ENCODE measurements around the gene DLL3.

The DLL3 gene

GRCh38 chr19:39481676-39482075 lies 17.1 kb upstream of the DLL3 start:
- no peak for DNase-seq (ENCODE audit: low spot score)

GRCh38 chr19:39483141-39483540 lies 15.6 kb upstream of the DLL3 start:
- DNase-seq (ENCODE audit: low spot score), result no peak

- DNase-seq (ENCODE audit: low spot score), result no peak
These were observed 9.0 kb upstream of the DLL3 start for GRCh38 chr19:39489756-39490155.

- DNase-seq (ENCODE audit: low spot score), result no peak
These were observed 6.5 kb upstream of the DLL3 start for GRCh38 chr19:39492225-39492624.

- DNase-seq (ENCODE audit: low spot score), result no peak
These were observed 6.0 kb upstream of the DLL3 start for GRCh38 chr19:39492788-39493187.

DNA sequence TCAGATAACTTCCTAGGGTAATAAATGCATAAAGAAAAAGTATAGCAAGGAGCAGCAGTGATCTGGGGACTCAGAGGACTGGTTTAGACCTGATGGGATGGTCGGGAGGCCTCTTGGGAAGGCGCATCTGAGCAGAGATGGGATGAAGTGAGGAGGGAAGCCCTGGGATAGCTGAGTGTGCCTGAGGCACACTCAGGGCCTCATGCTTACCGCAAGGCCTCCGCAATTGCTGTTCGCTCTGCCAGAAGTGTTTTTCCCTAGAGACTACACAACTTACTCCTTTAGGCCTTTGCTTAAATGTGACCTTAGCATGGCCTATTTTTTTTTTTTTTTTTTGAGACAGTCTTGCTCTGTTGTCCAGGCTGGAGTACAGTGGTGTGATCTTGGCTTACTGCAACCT lies 4.1 kb upstream of the DLL3 start:
- no peak for DNase-seq (ENCODE audit: low spot score)

GRCh38 chr19:39496063-39496462 lies 2.7 kb upstream of the DLL3 start:
- no peak for DNase-seq (ENCODE audit: low spot score)

GRCh38 chr19:39497701-39497995 lies 1.1 kb upstream of the DLL3 start:
- no peak for DNase-seq (ENCODE audit: low spot score)

GRCh38 chr19:39497996-39498797 lies 550 bp upstream of the DLL3 start:
- no peak for DNase-seq (ENCODE audit: low spot score)

DNA sequence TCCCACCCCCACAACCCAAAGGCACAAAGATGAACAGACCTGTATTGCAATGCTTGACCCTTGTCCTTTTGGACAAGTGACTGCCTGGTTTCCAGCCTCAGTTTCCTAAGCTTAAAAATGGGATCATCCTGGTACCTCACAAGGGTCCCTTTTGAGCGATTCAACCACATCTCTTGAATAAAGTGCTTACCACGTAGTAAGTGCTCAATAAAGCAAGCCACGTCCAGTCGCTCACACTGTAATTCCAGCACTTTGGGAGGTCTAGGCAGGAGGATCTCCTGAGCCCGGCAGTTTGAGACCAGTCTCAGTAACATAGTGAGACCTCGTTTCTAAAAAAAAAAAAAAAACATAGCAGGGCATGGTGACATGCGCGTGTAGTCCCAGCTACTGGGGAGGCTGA lies 1.2 kb downstream of the DLL3 start:
- no peak for DNase-seq (ENCODE audit: low spot score)

DNA sequence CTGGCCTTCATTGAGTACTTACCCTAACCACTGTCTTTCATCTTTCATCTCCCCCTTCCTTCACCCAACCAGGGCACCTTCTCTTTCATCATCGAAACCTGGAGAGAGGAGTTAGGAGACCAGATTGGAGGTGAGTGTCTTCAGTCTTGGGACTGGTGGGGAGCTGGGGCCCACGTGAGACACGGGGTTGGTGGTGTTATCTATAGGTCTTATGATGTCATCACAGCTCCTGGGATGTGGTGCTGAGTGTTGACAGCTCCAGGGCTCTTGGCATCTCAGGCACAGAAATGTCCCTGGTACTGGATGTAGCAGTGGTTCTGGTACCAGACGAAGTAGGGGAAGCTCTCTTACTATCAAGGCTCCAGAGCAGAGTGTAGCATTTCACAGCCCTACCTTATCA lies 1.8 kb downstream of the DLL3 start:
- DNase-seq (ENCODE audit: low spot score), result no peak

DNA sequence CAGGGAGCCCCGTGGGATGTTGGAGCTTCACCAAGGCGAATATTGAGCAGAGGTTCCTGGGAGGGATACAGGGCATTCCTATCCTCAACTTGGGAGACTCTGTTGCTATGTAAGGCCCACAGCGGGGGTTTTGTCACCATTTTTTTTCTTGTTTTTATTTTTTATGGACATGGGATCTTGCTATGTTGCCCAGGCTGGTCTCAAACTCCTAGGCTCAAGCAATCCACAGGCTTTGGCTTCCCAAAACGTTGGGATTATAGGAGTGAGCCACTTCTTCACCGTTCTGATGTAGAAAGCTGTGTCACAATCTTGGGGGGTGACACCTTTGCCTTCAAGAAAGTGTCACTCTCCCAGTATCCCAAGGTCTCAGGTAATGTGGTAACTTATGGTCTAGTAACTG lies 2.6 kb downstream of the DLL3 start:
- no peak for DNase-seq (ENCODE audit: low spot score)

DNA sequence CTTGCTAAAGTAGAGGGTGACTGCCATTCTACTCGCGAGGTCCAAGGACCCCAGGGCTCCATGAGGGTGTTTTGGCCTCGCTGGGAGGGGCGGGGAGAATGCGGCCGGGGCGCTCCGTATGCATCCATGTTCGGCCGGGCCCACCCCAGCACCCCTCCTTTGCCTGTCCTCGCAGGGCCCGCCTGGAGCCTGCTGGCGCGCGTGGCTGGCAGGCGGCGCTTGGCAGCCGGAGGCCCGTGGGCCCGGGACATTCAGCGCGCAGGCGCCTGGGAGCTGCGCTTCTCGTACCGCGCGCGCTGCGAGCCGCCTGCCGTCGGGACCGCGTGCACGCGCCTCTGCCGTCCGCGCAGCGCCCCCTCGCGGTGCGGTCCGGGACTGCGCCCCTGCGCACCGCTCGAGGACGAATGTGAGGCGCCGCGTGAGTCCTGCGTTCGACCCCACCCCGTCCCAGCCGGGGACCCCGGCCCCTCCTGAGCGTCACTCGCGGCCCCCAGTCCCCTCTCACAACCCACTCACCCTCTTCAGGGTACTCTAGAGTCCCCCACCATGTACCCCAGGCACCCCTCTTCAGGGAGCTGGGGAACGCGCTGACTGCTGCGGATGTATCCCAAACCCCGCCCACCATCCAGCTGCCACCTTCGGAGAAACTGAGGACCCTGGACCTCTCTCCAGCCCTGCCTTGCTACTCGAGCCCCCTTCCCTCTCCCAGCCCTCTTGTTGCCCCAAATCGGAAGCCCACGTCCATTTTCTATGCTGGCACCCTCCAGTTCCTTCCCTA lies 4.1 kb downstream of the DLL3 start:
- DNase-seq (ENCODE audit: low spot score), result peak; percentile 65

DNA sequence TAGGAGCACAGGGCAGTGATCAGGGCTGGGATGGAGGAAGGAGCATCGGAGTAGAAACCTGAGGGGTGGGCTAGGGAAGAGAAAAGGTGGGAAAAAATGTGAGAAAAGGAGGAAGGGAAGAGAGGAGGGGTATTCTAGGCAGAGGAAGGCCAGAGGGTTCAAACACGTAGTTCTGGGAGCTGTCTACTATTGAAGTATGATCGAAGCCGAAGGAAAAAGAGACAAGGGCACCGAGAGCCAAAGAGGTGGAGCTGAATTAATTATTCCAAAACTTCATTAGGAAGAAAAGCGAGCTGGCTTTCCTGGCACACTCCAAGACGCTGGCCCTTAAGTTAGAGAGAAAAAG lies 7.8 kb downstream of the DLL3 start:
- DNase-seq (ENCODE audit: low spot score), result no peak

DNA sequence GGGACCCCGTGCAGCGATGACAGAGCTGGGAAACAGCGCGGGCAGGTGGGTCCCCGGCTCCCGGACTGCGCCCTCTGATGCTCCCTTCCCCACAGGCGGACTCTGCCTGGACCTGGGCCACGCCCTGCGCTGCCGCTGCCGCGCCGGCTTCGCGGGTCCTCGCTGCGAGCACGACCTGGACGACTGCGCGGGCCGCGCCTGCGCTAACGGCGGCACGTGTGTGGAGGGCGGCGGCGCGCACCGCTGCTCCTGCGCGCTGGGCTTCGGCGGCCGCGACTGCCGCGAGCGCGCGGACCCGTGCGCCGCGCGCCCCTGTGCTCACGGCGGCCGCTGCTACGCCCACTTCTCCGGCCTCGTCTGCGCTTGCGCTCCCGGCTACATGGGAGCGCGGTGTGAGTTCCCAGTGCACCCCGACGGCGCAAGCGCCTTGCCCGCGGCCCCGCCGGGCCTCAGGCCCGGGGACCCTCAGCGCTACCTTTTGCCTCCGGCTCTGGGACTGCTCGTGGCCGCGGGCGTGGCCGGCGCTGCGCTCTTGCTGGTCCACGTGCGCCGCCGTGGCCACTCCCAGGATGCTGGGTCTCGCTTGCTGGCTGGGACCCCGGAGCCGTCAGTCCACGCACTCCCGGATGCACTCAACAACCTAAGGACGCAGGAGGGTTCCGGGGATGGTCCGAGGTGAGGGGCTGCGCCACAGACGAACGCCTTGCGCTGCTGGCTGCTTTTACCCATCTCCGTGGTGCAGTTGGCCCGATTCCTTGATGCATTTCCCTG lies 8.4 kb downstream of the DLL3 start:
- DNase-seq (ENCODE audit: low spot score), result peak; percentile 42

DNA sequence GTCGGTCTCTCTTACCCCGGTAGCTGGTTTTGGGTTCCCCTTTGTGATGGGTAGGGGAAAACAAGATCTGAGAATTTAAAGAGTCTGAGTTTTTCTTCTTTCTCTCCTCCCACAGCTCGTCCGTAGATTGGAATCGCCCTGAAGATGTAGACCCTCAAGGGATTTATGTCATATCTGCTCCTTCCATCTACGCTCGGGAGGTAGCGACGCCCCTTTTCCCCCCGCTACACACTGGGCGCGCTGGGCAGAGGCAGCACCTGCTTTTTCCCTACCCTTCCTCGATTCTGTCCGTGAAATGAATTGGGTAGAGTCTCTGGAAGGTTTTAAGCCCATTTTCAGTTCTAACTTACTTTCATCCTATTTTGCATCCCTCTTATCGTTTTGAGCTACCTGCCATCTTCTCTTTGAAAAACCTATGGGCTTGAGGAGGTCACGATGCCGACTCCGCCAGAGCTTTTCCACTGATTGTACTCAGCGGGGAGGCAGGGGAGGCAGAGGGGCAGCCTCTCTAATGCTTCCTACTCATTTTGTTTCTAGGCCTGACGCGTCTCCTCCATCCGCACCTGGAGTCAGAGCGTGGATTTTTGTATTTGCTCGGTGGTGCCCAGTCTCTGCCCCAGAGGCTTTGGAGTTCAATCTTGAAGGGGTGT lies 9.1 kb downstream of the DLL3 start:
- DNase-seq (ENCODE audit: low spot score), result no peak

DNA sequence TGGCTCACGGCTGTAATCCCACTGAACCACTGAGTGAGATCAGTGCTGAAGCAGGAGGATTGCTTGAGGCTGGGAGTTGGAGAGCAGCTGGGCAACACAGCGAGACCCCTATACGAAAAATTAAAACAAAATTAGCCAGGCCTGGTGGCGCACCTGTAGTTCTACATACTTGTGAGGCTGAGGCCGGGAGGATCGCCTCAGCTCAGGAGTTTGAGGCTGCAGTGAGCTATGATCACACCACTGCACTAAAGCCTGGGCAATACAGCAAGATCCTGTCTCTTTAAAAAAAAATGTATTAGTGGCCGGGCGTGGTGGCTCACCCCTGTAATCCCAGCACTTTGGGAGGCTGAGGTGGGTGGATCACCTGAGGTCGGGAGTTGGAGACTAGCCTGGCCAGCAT lies 9.9 kb downstream of the DLL3 start:
- no peak for DNase-seq (ENCODE audit: low spot score)

GRCh38 chr19:39509233-39509632 lies 10.5 kb downstream of the DLL3 start:
- DNase-seq (ENCODE audit: low spot score), result no peak

DNA sequence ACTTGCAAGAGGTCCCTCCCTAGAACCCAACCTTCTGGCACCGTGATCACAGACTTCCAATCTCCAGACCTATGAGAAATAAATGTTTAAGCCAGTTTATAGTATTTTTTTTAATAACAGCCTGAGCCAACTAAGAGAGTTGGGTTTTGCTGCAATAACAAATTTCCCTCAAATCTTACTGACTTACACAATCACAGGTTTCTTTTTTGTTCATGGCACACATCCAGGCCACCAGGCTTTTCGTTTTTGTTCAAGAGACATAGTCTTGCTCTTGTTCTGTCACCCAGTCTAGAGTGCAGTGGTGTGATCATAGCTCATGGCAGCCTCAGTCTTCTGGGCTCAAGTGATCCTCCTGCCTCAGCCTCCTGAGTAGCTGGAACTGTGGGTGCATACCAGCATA lies 14.2 kb downstream of the DLL3 start:
- DNase-seq (ENCODE audit: low spot score), result no peak

DNA sequence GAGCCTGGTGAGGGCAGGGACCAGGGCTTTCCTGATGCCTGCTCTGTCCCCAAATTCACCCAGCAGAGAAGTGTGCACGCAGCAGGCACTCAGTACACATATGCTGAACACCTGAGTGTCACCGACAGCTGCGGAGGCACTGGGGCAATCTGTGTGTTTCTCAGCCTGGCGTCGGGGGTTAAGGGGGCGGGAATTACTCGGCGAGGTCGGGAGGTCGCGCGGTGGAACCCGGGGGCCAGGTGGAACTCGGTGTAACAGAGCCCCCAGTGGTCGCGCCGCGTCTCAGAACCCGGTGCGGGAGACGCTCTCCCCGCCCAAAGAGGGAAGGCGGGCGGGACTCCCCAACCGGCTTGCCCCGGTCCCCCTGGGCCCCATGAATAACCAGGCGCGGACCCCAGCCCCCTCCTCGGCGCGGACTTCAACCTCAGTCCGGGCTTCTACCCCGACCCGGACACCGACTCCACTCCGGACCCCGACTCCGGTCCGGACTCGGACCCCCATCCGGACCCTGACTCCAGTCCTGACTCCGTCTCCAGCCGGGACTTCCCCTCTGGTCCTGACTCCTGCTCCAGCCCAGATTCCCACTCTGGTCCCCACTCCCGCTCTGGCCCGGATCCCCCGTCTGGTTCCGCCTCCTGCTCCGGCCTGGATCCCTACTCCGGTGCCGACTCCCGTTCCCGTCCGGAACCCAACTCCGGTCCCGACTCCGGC lies 16.2 kb downstream of the DLL3 start, which contains the start of gene SELENOV:
SELENOV (plus strand) TSS at position 300 of the 711 bp plus-strand sequence; CDS start at position 374, 74 bp downstream.
- DNase-seq (ENCODE audit: low spot score), result no peak

DNA sequence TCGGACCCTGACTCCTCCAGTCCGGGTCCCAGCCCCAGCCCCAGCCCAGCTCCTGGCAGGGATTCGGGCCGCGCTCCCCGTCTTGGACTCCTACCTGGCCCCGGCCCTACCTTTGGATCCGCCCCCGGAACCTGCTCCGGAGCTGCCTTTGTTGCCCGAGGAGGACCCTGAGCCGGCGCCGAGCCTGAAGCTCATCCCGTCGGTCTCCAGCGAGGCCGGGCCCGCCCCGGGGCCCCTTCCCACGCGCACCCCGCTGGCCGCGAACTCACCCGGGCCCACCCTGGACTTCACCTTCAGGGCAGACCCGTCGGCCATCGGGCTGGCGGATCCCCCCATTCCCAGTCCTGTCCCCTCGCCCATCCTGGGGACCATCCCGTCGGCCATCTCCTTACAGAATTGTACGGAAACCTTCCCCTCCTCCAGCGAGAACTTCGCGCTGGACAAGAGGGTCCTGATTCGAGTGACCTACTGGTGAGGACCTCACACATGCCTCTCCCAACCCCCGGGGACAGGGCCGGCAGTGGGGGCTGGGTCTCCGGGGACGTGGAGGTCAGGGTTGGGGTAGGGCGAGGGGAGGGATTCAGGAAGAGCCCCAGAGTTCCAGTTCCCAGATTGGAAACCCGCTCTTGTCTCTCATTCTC lies 16.9 kb downstream of the DLL3 start:
- DNase-seq (ENCODE audit: low spot score), result no peak

Data from kidney capillary endothelial cell (primary cell).